ENCODE results near the gene GLRA1. TPM values are rescaled to one million over a fixed set of nuclear protein-coding genes. Genes with fewer than 3 reads are reported as not detected.
"Not testable (repeated sequence)": the region's sequence is repeated elsewhere in the genome, so short reads cannot be mapped to it uniquely, and the experiment has no call there.

The GLRA1 gene
- polyA plus RNA-seq, 1 donor (not counting 4 experiments of a cell fraction or from before 2014, with no cell fraction given), result not detected

GRCh38 chr5:151847871-151848270 lies 76.8 kb downstream of the GLRA1 start:
- Histone ChIP-seq H3K4me2 (ENCODE audit: control insufficient read depth, extremely low read depth, insufficient read depth, low read depth, low read length) (no peak overlapping the region), H3K27ac (ENCODE audit: control insufficient read depth, insufficient read depth, low read length) (no peak overlapping the region), H3K27me3 (ENCODE audit: control insufficient read depth, extremely low read depth, insufficient read depth, low read length) (no peaks in the 10 kb centered on the region), H3K4me3 (ENCODE audit: control insufficient read depth in 2 of 3, extremely low read depth in 1 of 3, insufficient read depth in 2 of 3, low read depth in 1 of 3, low read length in 3 of 3) (no peak overlapping the region), H3K79me2 (ENCODE audit: control insufficient read depth, insufficient read depth, low read length) (no peaks in the 10 kb centered on the region), H3K9me1 (ENCODE audit: control insufficient read depth, extremely low read depth, insufficient read depth, low read length) (no peaks in the 10 kb centered on the region), H3K9ac (ENCODE audit: control insufficient read depth, extremely low read depth, insufficient read depth, low read length) (no peak overlapping the region), H3K4me1 (ENCODE audit: control insufficient read depth, extremely low read depth, insufficient read depth, low read length) (no peaks in the 10 kb centered on the region), H2AFZ (ENCODE audit: control insufficient read depth, low read length) (no peak overlapping the region), H4K20me1 (ENCODE audit: control insufficient read depth, extremely low read depth, insufficient read depth, low read length) (no peaks in the 10 kb centered on the region), H3K36me3 (ENCODE audit: control insufficient read depth in 2 of 2, extremely low read depth in 1 of 2, insufficient read depth in 2 of 2, low read length in 2 of 2) (no peaks in the 10 kb centered on the region), H3K9me3 (ENCODE audit: control insufficient read depth, low read depth, low read length) (no peaks in the 10 kb centered on the region)
- no peak for FAIRE-seq
- dilution Hi-C loops (cut with MboI; ENCODE audit: extremely low pct_ligation_motif_present, low sequenced_read_pairs), result loop anchor here (25.0 kb wide), 1 partner anchor 289 kb away; no protein-coding TSS in a partner anchor
- no peak for TF ChIP-seq EZH2 (IDR thresholded peaks at IDR 0.05; ENCODE audit: low read length)
- no peak for TF ChIP-seq CTCF (optimal IDR thresholded peaks at IDR 0.05 in 1 of 3, IDR thresholded peaks at IDR 0.05 in 1 of 3, conservative IDR thresholded peaks at IDR 0.05 in 1 of 3; ENCODE audit: extremely low read depth in 1 of 3, insufficient read depth in 2 of 3, low read length in 3 of 3)
- no peak for DNase-seq (ENCODE audit: low read depth, low spot score)

- Histone ChIP-seq H3K9me3 (ENCODE audit: control insufficient read depth, low read depth, low read length) (no peaks in the 10 kb centered on the region), H3K79me2 (ENCODE audit: control insufficient read depth, insufficient read depth, low read length) (no peaks in the 10 kb centered on the region), H3K4me3 (ENCODE audit: control insufficient read depth in 2 of 3, extremely low read depth in 1 of 3, insufficient read depth in 2 of 3, low read depth in 1 of 3, low read length in 3 of 3) (no peak overlapping the region), H3K4me2 (ENCODE audit: control insufficient read depth, extremely low read depth, insufficient read depth, low read depth, low read length) (no peak overlapping the region), H3K27ac (ENCODE audit: control insufficient read depth, insufficient read depth, low read length) (no peak overlapping the region), H4K20me1 (ENCODE audit: control insufficient read depth, extremely low read depth, insufficient read depth, low read length) (no peaks in the 10 kb centered on the region), H3K27me3 (ENCODE audit: control insufficient read depth, extremely low read depth, insufficient read depth, low read length) (no peaks in the 10 kb centered on the region), H3K36me3 (ENCODE audit: control insufficient read depth in 2 of 2, extremely low read depth in 1 of 2, insufficient read depth in 2 of 2, low read length in 2 of 2) (no peaks in the 10 kb centered on the region), H2AFZ (ENCODE audit: control insufficient read depth, low read length) (no peak overlapping the region), H3K9me1 (ENCODE audit: control insufficient read depth, extremely low read depth, insufficient read depth, low read length) (no peaks in the 10 kb centered on the region), H3K9ac (ENCODE audit: control insufficient read depth, extremely low read depth, insufficient read depth, low read length) (no peak overlapping the region), H3K4me1 (ENCODE audit: control insufficient read depth, extremely low read depth, insufficient read depth, low read length) (no peaks in the 10 kb centered on the region)
- DNase-seq (ENCODE audit: low read depth, low spot score), result no peak
- TF ChIP-seq EZH2 (IDR thresholded peaks at IDR 0.05; ENCODE audit: low read length) (no peak), CTCF (optimal IDR thresholded peaks at IDR 0.05 in 1 of 3, IDR thresholded peaks at IDR 0.05 in 1 of 3, conservative IDR thresholded peaks at IDR 0.05 in 1 of 3; ENCODE audit: extremely low read depth in 1 of 3, insufficient read depth in 2 of 3, low read length in 3 of 3) (no peak)
- dilution Hi-C loops (cut with MboI; ENCODE audit: extremely low pct_ligation_motif_present, low sequenced_read_pairs), result loop anchor here (25.0 kb wide), 1 partner anchor 291 kb away; no protein-coding TSS in a partner anchor
- no peak for FAIRE-seq
Measured at GRCh38 chr5:151846765-151847164, 77.9 kb downstream of the GLRA1 start.

GRCh38 chr5:151832843-151833242 lies 91.8 kb downstream of the GLRA1 start:
- H3K9ac ChIP-seq (ENCODE audit: control insufficient read depth, extremely low read depth, insufficient read depth, low read length); H3K4me3 ChIP-seq (ENCODE audit: control insufficient read depth in 2 of 3, extremely low read depth in 1 of 3, insufficient read depth in 2 of 3, low read depth in 1 of 3, low read length in 3 of 3); H3K4me2 ChIP-seq (ENCODE audit: control insufficient read depth, extremely low read depth, insufficient read depth, low read depth, low read length); H4K20me1 ChIP-seq (ENCODE audit: control insufficient read depth, extremely low read depth, insufficient read depth, low read length); H3K9me3 ChIP-seq (ENCODE audit: control insufficient read depth, low read depth, low read length); H2AFZ ChIP-seq (ENCODE audit: control insufficient read depth, low read length); H3K36me3 ChIP-seq (ENCODE audit: control insufficient read depth in 2 of 2, extremely low read depth in 1 of 2, insufficient read depth in 2 of 2, low read length in 2 of 2); H3K27ac ChIP-seq (ENCODE audit: control insufficient read depth, insufficient read depth, low read length); FAIRE-seq; H3K9me1 ChIP-seq (ENCODE audit: control insufficient read depth, extremely low read depth, insufficient read depth, low read length); DNase-seq (ENCODE audit: low read depth, low spot score); H3K27me3 ChIP-seq (ENCODE audit: control insufficient read depth, extremely low read depth, insufficient read depth, low read length); H3K79me2 ChIP-seq (ENCODE audit: control insufficient read depth, insufficient read depth, low read length); H3K4me1 ChIP-seq (ENCODE audit: control insufficient read depth, extremely low read depth, insufficient read depth, low read length): not testable (repeated sequence)
- dilution Hi-C loops (cut with MboI; ENCODE audit: extremely low pct_ligation_motif_present, low sequenced_read_pairs), result loop anchor here (25.0 kb wide), 1 partner anchor 304 kb away; no protein-coding TSS in a partner anchor
